Skeletal muscle satellite cell (primary cell): ENCODE results near the gene TP73.

ENCODE experiments used
- H3K27me3 ChIP-seq: 2 replicates; pipeline ENCODE4 v1.7.0; 2013; ENCODE audit warnings: low read length; ENCODE audit not compliant: control insufficient read depth, insufficient read depth
- H3K36me3 ChIP-seq: 2 replicates; pipeline ENCODE4 v1.7.0; 2013; ENCODE audit warnings: mild to moderate bottlenecking, control low read depth, low read length; ENCODE audit not compliant: insufficient read depth
- H3K4me1 ChIP-seq: 2 replicates; pipeline ENCODE4 v1.7.0; 2013; ENCODE audit warnings: low read length; ENCODE audit not compliant: control insufficient read depth, insufficient read depth
- H3K4me2 ChIP-seq: 2 replicates; pipeline ENCODE4 v1.7.0; 2013; ENCODE audit warnings: mild to moderate bottlenecking, low read length
- H3K4me3 ChIP-seq: 2 replicates; pipeline ENCODE4 v1.7.0; 2013; ENCODE audit warnings: low read length
- H3K9ac ChIP-seq: 2 replicates; pipeline ENCODE4 v1.7.0; 2013; ENCODE audit warnings: mild to moderate bottlenecking, low read depth, low read length, moderate library complexity
- H3K9me3 ChIP-seq: replicated peaks from 2 replicates; pipeline ENCODE4 v1.7.0; 2013; ENCODE audit warnings: mild to moderate bottlenecking, control low read depth, low read length

The TP73 gene

GRCh38 chr1:3681231-3681897, 29.0 kb downstream of the TP73 start:
- H3K9ac ChIP-seq: no peak overlapping the region
- no peak overlapping the region for H3K4me3 ChIP-seq
- no peak overlapping the region for H3K4me2 ChIP-seq
- H3K27me3 ChIP-seq: no peaks in the 10 kb centered on the region
- H3K9me3 ChIP-seq: no peaks in the 10 kb centered on the region
- H3K4me1 ChIP-seq: no peaks in the 10 kb centered on the region
- H3K36me3 ChIP-seq: no peaks in the 10 kb centered on the region

GRCh38 chr1:3681898-3682806, 29.8 kb downstream of the TP73 start:
- Histone ChIP-seq H3K4me3 (no peak overlapping the region), H3K9me3 (no peaks in the 10 kb centered on the region), H3K36me3 (no peaks in the 10 kb centered on the region), H3K4me2 (no peak overlapping the region), H3K27me3 (no peaks in the 10 kb centered on the region), H3K4me1 (no peaks in the 10 kb centered on the region), H3K9ac (no peak overlapping the region)

- no peaks in the 10 kb centered on the region for H3K27me3 ChIP-seq
- H3K36me3 ChIP-seq: no peaks in the 10 kb centered on the region
- H3K9me3 ChIP-seq: no peaks in the 10 kb centered on the region
- H3K4me2 ChIP-seq: no peak overlapping the region
- H3K9ac ChIP-seq: no peak overlapping the region
- H3K4me3 ChIP-seq: no peak overlapping the region
- H3K4me1 ChIP-seq: no peaks in the 10 kb centered on the region
These were observed 30.9 kb downstream of the TP73 start for GRCh38 chr1:3683197-3683596.

- no peak overlapping the region for H3K4me2 ChIP-seq
- H3K9ac ChIP-seq: no peak overlapping the region
- no peak overlapping the region for H3K4me3 ChIP-seq
- H3K36me3 ChIP-seq: no peaks in the 10 kb centered on the region
- no peaks in the 10 kb centered on the region for H3K27me3 ChIP-seq
- no peaks in the 10 kb centered on the region for H3K4me1 ChIP-seq
- H3K9me3 ChIP-seq: no peaks in the 10 kb centered on the region
These were observed 31.7 kb downstream of the TP73 start for GRCh38 chr1:3683992-3684391.

GRCh38 chr1:3685222-3685621, 32.9 kb downstream of the TP73 start:
- Histone ChIP-seq H3K27me3 (no peaks in the 10 kb centered on the region), H3K36me3 (no peaks in the 10 kb centered on the region), H3K4me2 (no peak overlapping the region), H3K4me3 (no peak overlapping the region), H3K9ac (no peak overlapping the region), H3K9me3 (no peaks in the 10 kb centered on the region), H3K4me1 (no peaks in the 10 kb centered on the region)

GRCh38 chr1:3685906-3686305, 33.6 kb downstream of the TP73 start:
- no peak overlapping the region for H3K9ac ChIP-seq
- H3K9me3 ChIP-seq: no peaks in the 10 kb centered on the region
- H3K4me2 ChIP-seq: no peak overlapping the region
- H3K4me3 ChIP-seq: no peak overlapping the region
- H3K27me3 ChIP-seq: no peaks in the 10 kb centered on the region
- no peaks in the 10 kb centered on the region for H3K36me3 ChIP-seq
- no peaks in the 10 kb centered on the region for H3K4me1 ChIP-seq

GRCh38 chr1:3687504-3687903, 35.2 kb downstream of the TP73 start:
- Histone ChIP-seq H3K9me3 (no peaks in the 10 kb centered on the region), H3K36me3 (no peaks in the 10 kb centered on the region), H3K4me1 (no peaks in the 10 kb centered on the region), H3K9ac (no peak overlapping the region), H3K27me3 (no peaks in the 10 kb centered on the region), H3K4me3 (no peak overlapping the region), H3K4me2 (no peak overlapping the region)

- Histone ChIP-seq H3K4me3 (no peak overlapping the region), H3K4me2 (no peak overlapping the region), H3K27me3 (no peaks in the 10 kb centered on the region), H3K9ac (no peak overlapping the region), H3K36me3 (no peaks in the 10 kb centered on the region), H3K4me1 (no peaks in the 10 kb centered on the region), H3K9me3 (no peaks in the 10 kb centered on the region)
These were observed 36.2 kb downstream of the TP73 start for GRCh38 chr1:3688356-3689137.

GRCh38 chr1:3689138-3689750, 36.9 kb downstream of the TP73 start:
- H3K27me3 ChIP-seq: no peaks in the 10 kb centered on the region
- H3K9me3 ChIP-seq: no peaks in the 10 kb centered on the region
- no peak overlapping the region for H3K4me2 ChIP-seq
- no peak overlapping the region for H3K9ac ChIP-seq
- no peak overlapping the region for H3K4me3 ChIP-seq
- no peaks in the 10 kb centered on the region for H3K36me3 ChIP-seq
- H3K4me1 ChIP-seq: no peaks in the 10 kb centered on the region

GRCh38 chr1:3690282-3691065, 38.2 kb downstream of the TP73 start:
- Histone ChIP-seq H3K27me3 (no peaks in the 10 kb centered on the region), H3K9me3 (no peaks in the 10 kb centered on the region), H3K4me3 (no peak overlapping the region), H3K9ac (no peak overlapping the region), H3K4me1 (no peaks in the 10 kb centered on the region), H3K4me2 (no peak overlapping the region), H3K36me3 (no peaks in the 10 kb centered on the region)
